IPS-NIHi7 (cell line): Measurements from ENCODE around the gene THADA.
A peak's percentile ranks its signal among the peaks of the same experiment; 100 is the strongest.

Experiments
- DNase-seq: peaks from one replicate; pipeline ENCODE4 v3.0.0; 2012; ENCODE audit warnings: mixed read lengths; ENCODE audit errors: extremely low spot score

Gene THADA

DNA sequence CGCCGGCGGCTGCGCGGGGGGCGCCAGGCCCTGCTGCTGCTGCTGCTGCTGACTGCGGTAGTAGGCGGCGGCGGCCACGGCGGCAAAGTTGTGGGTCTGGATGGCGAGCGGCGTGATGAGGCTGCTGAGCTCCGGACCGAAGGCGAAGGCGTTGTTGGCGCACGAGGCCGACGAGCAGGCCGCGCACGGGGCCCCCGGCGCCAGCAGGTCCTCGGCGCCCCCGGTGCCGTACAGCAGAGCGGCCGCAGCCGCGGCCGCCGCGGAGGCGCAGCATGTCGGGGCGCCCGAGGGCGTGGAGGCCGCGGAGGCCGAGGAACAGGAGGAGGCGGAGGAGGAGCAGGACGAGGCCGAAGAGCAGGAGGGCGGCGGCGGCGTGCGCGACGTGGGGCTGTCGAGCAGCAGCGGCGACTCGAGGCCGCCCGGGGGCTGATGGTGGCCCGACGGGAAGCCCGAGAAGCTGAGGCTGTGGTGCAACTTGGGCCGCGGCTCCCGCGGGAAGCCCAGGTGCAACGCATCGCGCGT, 371.2 kb downstream of the THADA start:
- DNase-seq = no peak

DNA sequence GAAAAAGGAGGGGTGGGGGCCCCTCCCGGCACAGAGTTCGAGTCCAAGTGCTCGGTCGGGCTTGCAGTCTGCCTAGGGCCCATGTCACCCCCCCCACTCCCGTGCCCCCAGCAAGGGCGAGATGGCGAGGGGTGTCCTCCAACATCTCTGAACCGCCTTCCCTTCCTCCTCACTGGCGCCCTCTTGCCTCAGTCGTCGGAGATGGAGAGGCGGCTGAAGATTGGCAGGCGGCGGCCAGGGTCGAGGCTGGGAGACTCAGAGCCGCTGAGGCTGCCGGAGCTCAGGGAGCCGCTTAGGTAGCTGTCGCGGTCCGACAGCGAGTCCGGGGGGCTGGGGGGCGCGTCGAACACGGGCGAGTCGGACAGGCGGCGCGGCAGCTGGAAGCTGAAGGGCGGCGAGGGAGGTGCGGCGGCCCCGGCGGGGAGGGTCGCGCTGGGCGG, 371.7 kb downstream of the THADA start:
- DNase-seq = no peak

DNA sequence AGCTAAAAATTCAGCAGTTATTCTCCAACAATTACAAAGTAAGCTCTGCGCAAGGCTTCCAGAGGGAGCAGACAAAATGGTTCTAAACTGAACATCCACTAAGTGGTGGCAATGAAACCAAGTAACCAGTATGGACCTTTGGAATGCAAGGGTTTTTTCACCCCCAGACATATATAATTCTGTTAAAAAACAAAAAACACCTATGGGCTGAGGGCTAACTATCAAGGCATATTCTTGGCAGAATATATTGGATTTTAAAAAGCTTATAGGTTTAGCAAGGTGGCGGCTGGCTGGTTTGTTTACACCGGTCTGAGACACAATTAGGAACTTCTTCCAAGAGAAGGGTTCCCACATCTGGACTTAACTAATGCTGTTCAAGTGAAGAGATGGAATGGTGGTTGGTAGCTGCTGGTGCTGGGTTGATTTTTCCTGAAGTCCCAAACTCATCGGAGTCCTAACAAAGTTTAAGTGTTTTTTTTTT, 372.3 kb downstream of the THADA start:
- no peak for DNase-seq

DNA sequence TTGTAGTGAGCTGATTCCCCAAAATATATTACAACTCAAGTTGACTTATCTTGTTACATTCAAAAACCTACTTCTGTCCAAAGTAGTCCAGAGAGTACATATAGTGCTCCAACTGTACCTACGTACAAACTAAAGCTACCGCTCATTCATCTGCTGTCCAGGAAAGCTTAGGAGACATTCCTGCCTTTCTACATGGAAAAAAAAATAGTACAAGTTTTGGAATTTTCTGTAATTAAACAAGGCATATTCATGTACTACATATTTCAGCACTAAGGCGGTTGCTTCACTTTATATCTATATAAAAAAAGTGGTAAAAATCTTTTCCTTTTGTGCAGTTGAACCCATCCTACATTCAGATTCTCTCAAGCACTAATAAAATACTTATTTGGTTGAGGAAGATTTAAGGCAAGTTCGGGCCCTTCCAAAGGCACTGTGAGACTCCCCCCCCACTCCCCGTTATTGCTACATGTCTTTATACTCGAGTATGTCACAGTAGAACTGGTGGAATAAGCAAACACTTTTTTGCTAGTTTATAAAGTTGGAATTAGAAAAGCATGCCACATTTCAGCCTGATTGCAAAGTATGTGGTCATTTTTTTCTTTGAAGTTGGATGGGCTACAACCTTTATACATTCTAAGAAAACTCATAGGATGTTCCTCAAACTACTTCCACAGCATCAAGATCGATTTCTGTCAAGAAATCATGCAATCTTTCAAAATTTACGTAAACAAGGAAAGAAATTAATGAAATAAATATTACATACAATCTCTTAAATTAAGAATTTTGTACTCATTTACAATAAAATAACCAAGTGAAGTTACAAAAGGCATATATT, 373.1 kb downstream of the THADA start:
- DNase-seq = no peak

DNA sequence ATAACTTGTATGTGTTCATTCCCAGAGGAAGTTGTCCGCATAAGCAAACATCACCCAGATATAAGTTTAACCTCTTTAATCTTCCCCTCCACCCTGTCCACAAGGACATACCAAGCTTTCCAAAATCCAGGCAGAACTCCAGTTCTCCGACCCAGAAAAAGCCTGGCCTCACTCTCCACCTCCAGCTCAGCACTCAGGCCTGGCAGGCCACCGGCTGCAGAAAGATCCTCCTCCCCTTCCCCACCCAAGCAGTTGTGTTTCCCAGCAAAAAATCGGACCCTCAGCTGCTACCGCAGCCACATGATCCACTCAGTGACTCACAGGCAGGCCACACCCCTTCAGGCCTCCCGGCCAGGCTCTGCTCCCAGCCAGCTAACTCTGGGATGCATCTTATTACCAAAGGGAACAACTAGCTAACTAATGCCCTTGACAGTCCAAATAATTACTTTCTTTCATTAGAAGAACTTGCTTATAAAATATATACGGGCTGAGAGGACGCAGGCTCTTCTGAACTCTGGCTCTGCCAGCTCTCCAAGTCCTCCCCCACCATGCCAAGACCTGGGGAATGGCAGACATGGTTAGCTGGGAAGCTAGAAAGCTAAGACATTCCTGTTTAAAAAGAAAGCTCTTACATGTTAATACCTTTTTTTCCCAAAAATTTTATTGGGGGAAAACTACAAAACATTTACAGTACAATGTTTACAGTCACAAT, 373.9 kb downstream of the THADA start:
- DNase-seq = peak; percentile 79

DNA sequence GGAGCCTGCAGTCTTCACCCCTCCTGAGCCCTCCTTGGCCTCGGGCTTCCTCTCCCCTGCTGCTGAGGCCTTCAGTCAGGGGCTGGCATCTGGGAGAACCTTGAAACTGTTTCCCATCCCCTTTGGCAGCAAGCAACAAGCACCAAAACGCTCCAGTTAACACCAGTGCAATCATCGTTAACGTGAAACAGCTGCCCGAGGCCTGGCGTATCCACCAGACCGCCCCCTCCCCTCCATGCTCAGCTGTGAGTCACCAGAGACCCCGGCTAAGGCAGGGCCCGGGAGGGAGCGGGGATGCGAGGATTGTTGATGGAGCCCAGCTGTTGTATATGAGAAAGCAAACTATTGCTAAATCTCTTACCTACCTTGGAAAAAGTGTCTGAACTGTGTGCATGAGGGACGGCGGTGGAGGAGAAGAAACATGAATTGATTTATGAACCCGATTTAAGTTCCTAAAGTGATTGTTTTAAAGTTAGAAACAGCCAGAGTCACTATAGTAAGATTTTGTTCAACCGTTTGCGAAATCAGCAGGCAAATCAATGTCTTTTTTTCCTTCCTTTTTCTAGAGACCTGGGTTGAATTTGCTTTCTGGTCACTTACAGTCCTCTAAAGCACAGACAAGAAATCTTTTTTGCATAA, 374.6 kb downstream of the THADA start:
- DNase-seq = peak; percentile 65

DNA sequence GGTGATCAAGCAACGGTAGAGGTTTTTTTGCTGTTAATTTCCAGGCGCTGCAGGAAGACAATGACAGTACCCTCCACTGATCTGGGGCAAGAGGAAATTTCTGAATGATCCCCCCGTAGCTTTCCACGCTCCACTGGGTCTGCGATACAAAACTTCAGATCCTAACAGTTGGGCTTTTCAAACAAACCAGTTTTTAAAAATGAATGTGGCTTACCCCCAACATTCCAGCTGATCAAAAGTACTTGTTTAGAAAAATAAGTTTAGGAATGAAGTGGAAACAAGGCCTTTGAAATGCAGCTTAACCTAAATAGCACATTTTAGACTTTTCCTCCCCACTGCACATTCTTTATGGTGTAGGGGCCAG, 375.1 kb downstream of the THADA start:
- DNase-seq = no peak

DNA sequence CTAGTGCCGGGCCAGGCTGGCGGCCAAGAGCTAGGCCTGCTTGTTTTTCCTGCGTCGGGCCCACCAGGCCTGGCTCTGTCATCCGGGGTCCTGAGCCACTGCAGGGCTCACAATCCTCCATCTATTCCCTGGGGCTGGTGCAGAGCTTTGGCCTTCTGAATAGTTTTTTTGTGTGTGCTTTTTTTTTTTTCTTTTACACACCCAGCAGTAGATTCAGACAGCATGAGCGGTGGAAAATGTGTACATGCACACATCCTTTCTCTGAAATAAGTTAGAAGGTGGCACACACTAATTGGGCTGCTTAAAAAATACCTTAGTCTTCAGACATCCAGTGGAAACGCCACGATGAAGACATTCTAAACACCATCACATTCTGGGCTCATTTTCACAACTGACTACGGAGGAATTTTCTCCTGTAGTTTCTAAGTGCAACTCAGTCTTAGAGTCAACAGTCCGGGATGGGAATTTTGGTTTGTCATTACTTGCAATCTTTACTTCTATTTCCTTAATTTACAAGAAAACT, 375.5 kb downstream of the THADA start:
- no peak for DNase-seq

DNA sequence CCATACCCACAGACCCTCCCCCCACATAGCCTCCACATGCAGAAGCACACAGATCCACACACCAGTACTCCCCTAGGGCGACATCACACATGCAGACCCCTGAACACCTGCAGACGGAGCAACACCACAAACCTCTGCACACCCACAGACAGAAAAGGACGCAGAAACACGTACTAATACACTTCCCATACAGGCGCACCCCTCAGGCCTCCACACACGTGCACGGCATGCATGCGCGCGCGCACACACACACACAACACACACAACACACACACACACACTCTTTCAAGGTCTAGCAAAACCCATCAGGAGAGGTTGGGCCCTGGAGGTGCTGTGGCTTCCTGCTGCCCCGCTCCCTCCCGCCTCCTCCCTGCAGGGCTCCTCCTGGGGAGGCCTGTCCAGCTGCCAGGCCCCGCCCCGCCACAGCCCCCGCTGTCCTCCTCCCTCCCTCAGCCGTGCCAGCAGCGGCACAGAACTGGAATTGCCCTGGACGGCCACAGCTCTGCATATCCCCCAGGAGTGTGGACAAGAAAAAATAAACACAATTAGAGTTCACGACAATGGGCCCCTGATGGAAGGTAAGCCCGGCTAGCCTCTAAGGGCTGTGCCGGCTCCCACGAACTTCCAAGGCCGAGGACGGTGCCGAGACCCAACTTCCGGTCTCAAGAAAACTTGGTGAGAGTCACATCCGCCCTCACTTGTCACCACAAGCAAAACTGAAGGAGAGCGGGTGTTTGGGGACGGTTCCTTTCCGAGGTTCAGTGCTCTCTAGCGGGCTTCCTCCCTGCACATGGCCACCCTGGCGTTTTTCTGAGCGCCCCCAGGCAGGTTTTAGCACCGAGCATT, 376.2 kb downstream of the THADA start:
- DNase-seq = peak; percentile 63

DNA sequence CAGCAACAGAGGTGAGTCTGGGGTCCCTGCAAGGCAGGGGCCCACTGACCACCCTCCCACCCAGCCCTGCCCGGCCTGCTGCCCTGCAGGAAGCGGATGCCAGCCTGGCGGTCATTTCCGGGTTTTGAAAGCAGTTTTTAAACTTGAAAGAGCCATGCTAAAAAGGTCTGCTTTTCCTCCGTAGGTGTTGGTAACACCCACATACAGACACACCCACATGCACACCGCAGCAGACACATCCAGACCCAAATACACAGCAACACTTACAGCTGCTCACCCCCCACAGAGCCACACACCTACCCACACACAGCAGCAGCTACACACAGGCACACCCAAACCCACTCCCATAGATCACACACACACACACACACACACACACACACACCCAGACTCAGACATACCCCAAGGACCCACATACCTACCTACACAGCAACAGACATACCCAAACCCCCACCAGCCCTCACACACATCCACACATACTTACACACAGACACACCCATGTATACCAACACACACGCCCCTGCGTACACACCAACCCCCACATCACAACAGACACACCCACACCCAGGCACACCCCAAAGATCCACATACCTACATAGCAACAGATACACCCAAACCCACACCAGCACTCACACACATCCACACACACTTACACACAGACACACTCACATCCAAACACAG, 377.0 kb downstream of the THADA start:
- no peak for DNase-seq

DNA sequence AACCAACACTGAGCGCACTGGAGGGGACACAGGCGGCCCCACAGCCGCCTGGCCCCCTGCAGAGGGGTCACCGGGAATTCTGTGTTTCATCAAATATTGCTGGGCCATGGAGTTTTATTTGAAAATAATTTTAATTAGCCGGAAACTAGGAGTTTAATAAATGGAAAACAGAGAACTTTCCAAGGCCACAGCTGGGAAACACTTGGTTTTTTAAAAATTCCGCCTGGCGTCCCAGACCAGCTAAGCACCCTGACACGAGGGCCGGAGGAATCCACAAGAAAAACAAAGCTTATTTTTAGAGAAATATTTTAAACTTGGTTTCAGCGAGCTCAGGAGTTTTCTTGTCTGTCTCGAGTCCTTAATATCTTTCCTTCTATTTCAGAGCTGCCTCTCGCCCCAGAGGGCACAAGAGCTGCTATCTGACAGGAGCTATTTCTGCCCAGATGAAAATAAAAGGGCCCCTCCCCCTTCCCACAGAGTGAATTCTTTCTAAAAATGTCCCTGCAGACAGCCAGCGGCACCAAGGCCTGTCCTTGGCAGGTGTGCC, 377.6 kb downstream of the THADA start:
- no peak for DNase-seq

DNA sequence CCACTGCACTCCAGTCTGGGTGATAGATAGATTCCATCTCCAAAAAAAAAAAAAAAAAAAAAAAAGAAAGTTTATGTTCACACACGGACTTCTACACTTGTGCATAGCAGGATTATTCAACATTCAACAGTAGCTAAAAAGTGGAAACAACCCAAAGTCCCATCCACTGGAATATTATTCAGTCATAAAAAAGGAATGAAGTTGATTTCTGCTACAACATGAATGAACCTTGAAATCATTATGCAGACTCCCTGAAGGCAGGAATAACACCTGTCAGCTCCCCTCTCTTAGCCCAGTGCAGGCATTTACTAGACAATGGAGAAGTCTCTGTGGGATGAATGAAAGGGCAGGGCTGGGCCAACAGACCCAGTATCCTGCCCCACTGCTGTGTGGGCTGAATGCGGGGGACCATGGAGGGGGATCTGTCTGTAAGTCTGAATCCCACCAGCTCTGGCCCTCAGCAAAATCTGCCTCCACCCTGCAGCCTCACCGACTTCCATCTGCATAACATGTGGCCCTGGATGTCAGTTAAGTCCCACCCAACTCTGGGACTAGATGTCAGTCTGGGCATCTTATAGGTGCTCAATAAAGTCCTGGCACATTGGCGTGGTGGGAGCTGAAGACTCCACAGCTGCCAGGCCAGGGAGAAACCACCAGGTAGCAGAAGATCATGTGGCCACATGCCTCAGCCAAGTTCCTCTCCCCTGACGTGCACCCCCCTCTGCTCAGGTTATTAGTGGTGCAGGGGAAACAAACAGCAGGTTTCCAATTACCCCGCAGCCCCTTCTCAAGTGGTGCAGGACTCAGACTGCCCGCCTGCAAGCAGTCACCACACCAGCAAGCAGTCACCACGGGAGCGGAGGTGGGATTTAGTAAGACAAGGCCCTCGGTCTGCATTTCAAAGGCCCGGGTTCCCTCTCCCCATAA, 378.3 kb downstream of the THADA start:
- peak; percentile 81 for DNase-seq

DNA sequence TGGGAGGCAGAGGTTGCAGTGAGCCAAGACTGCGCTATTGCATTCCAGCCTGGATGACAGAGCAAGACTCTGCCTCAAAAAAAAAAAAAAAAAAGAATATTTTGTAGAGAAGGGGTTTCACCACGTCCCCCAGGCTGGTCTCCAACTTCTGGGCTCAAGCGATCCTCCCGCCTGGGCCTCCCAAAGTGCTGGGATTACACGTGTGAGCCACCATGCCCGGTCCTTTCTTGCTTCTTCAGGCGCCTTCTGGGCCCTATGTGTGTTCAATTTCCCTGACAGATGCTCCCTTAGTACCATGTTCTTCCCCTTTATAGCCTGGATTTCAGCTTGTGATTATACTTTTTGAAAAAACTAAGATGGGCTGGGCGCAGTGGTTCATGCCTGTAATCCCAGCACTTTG, 379.2 kb downstream of the THADA start:
- DNase-seq = no peak

DNA sequence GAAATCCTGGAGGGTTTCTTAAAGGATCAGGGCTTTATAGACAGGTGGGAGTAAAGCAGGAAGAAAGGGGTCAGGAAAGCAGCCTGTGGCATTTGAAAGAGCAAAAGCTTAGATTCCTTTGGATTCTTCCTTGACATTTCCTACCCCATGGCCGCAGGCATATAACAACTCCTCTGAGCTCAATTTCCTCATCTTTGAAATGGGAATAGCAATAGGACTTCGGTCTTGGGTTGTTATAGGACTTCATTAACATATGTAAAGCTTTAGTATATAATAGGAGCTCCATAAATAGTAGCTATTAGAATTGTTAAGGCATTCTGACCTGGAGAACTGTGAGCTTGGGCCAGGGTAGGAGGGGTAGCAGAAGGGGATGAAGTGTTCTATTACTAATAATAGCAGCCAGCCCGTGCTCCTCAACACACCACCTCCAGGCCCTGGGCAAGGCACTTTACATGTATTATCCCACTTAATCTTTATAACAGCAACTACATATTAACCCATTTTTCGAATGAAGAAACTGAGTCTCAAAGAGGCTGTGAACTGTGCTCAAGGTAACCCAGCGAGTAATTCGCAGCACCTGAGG, 380.1 kb downstream of the THADA start:
- DNase-seq = no peak

DNA sequence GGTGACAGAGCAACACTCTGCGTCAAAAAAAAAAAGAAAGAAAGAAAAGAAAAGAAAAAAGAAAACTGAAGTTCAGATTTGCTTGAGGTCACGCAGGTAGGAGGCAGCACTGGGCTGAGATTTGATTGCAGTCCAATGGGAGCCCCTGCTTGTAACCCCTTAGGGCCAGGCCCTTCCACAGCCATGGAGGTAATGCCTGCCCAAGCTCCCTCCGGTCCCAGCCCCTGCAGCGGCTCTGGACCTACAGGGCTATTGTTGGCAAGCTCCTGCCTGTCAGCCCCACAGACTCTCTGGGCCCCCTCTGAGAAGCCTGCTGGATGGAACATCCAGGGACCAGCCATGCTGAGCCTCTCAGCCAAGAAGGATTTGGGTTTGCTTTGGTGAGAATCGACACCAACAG, 381.6 kb downstream of the THADA start:
- no peak for DNase-seq

DNA sequence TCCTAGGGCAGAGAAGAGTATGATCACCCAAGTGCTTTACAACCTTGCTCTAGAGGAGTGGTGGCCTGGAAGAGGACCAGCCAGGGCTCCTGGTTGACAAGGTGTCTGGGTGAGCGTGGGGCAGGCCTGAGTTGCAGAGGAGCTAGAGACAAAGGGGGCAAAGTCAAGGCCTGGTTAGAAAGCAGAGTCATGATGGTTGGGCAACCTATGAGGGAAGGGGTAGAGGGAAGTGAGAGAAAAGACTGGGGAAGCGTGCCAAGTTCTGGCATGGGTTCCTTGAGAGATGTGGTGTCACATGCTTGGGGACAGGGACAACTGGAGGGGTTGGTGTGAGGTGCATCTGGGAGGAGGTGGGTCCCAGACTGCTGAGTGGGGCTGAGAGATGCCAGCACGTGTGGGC, 382.9 kb downstream of the THADA start:
- no peak for DNase-seq

DNA sequence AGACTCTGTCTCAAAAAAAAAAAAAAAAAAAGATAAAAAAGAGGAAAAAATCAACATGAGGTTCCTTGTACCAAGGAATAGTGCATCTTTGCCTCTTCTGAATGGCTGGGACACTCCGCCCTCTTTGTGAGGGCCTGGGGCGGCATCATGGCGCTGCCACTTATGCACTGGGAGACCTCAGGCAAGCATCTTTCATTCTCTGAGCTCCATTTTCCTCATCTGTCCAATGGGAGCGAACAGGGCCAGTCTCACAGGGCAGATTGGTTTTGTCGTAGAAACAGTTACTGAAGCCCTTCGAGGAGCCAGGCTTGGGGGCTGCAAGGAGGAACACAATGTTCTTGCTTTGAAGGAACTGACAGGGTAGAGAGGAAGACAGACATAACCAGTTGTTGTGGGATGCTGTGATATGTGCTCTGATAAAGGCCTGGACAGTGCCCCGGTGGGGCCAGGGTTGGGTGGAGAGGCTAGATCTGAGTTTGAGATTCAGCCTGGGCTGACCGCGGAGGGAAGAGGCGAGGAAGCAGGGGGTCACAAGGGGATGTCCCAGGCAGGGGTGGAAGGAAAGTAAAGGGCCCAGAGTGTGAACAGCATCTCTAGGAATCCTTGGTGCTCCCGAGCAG, 383.5 kb downstream of the THADA start:
- no peak for DNase-seq
